GM18873 (cell line): Measurements from ENCODE around the gene KAT14.
"Not testable (repeated sequence)": the region's sequence is repeated elsewhere in the genome, so short reads cannot be mapped to it uniquely, and the experiment has no call there.

Experiments
- ATAC-seq: cut with Tn5 transposase; IDR thresholded peaks from one replicate; pipeline ENCODE4 v1.9.1; 2021; ENCODE audit warnings: mild to moderate bottlenecking, moderate library complexity, moderate number of reproducible peaks; ENCODE audit not compliant: unreplicated experiment, low FRiP score

Gene KAT14

GRCh38 chr20:18213002-18213401, 75.3 kb downstream of the KAT14 start:
- no peak for ATAC-seq

- ATAC-seq, result no peak
Measured at GRCh38 chr20:18215566-18215965, 77.9 kb downstream of the KAT14 start.

GRCh38 chr20:18218280-18218679, 80.6 kb downstream of the KAT14 start:
- ATAC-seq, result no peak

- ATAC-seq, result no peak
Measured at GRCh38 chr20:18223409-18223808, 85.7 kb downstream of the KAT14 start.

- no peak for ATAC-seq
Measured at GRCh38 chr20:18224968-18225568, 87.4 kb downstream of the KAT14 start.

- ATAC-seq, result no peak
Measured at GRCh38 chr20:18225632-18226031, 88.0 kb downstream of the KAT14 start.

GRCh38 chr20:18226741-18227140, 89.1 kb downstream of the KAT14 start:
- ATAC-seq, result not testable (repeated sequence)

- no peak for ATAC-seq
Measured at GRCh38 chr20:18233408-18233943, 95.8 kb downstream of the KAT14 start.
